Measurements from ENCODE around the gene GTF3C1. TPM values are rescaled to one million over a fixed set of nuclear protein-coding genes. Genes with fewer than 3 reads are reported as not detected.

GTF3C1 gene
- total and polyA plus RNA-seq, 2 of the 8 experiments (the other 6 are each of a cell fraction or from before 2014, with no cell fraction given): 89.3 to 126 TPM

DNA sequence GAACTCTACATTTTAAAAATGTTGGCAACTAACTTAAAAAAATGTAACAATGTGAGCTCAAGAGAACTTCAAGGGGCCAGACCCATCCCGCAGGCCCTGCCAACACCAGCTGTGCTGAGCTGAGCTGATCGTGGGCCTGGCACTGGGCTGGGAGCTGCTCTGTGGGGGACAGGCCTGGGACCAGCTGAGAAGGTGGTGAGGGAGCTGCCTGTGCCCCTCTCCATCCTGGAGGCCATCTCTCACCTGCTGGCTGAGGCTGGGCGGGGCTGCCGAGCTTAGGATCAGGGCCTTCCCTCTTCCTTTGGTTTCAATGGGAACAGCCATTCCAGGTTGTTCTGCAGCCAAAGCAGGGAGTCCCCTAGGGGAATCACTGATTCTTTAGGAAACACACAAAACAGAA is 89.5 kb downstream of the GTF3C1 start:
- ChIA-PET POLR2A (ENCODE audit: partially characterized antibody) (interaction anchor here (2.0 kb wide), 1 partner anchor 10 kb away, joined by 6 read pairs; no protein-coding TSS in a partner anchor), CTCF (ENCODE audit: partially characterized antibody) (interaction anchor here (0.6 to 1.3 kb wide), 5 partner anchors 9 to 99 kb away, joined by 3 to 4 read pairs (median 4); no protein-coding TSS in a partner anchor)
- Histone ChIP-seq H3K36me3 (ENCODE audit: control insufficient read depth in 2 of 4, insufficient read depth in 4 of 4, low read length in 3 of 4) (peaks cover 17 to 40% (median 31%) of the 10 kb centered on the region in 4 experiments; a peak in 7 of 8 replicates), H3K14ac (ENCODE audit: insufficient read length) (no peak overlapping the region), H2BK120ac (replicated peaks; ENCODE audit: low read depth, low read length) (no peak overlapping the region), H2BK15ac (ENCODE audit: low read length) (no peak overlapping the region), H3K27ac (ENCODE audit: low read depth, low read length) (no peak overlapping the region), H4K20me1 (replicated peaks in 1 of 2; ENCODE audit: control insufficient read depth in 1 of 2, insufficient read depth in 2 of 2, low read length in 2 of 2) (peaks cover 2 to 12% of the 10 kb centered on the region in 2 experiments), H3K4me3 (ENCODE audit: extremely low read depth in 1 of 4, insufficient read depth in 2 of 4, low read depth in 3 of 4, low read length in 4 of 4) (no peak overlapping the region), H3K23ac (ENCODE audit: insufficient read length) (no peak overlapping the region), H3K23me2 (ENCODE audit: low read depth, low read length) (peaks cover 4% of the 10 kb centered on the region; the same call in 1 of the 2 replicates), H3K4me1 (replicated peaks in 1 of 4; ENCODE audit: control insufficient read depth in 3 of 4, insufficient read depth in 4 of 4, low read length in 3 of 4) (no peaks in the 10 kb centered on the region; a peak in 1 of 7 replicates), H2AK5ac (ENCODE audit: low read depth, low read length) (no peak overlapping the region), H2AFZ (ENCODE audit: low read length) (no peak overlapping the region), H2BK5ac (ENCODE audit: low read depth, low read length) (no peak overlapping the region), H2BK20ac (ENCODE audit: low read length) (no peak overlapping the region), H4K5ac (ENCODE audit: insufficient read length, low read depth, low read length) (no peak overlapping the region), H3K79me1 (ENCODE audit: low read depth, low read length) (no peaks in the 10 kb centered on the region), H3K4me2 (ENCODE audit: insufficient read depth in 1 of 2, low read depth in 2 of 2, low read length in 2 of 2) (no peak overlapping the region), H3K56ac (replicated peaks; ENCODE audit: insufficient read length, low read depth, low read length) (no peak overlapping the region), H3K18ac (ENCODE audit: extremely low read depth, low read length) (no peak overlapping the region), H4K91ac (replicated peaks; ENCODE audit: insufficient read length, low read length) (no peak overlapping the region), H3K9me3 (ENCODE audit: insufficient read depth in 2 of 2, low read depth in 1 of 2, low read length in 1 of 2) (no peaks in the 10 kb centered on the region), H3K4ac (replicated peaks; ENCODE audit: insufficient read length, low read depth, low read length) (no peak overlapping the region), H2BK12ac (ENCODE audit: low read depth, low read length) (no peak overlapping the region), H3K79me2 (ENCODE audit: control insufficient read depth in 1 of 2, insufficient read depth in 2 of 2, low read length in 2 of 2) (no peaks in the 10 kb centered on the region), H3K27me3 (replicated peaks in 1 of 4; ENCODE audit: control insufficient read depth in 3 of 4, extremely low read depth in 1 of 4, insufficient read depth in 3 of 4, low read length in 3 of 4) (no peaks in the 10 kb centered on the region), H3K9ac (replicated peaks in 1 of 4; ENCODE audit: extremely low read depth in 1 of 4, low read depth in 3 of 4, low read length in 3 of 4) (no peak overlapping the region), H4K8ac (ENCODE audit: extremely low read depth, insufficient read depth, low read length) (no peak overlapping the region)
- DNase-seq (ENCODE audit: low read depth in 1 of 2, low spot score in 2 of 2): no peak
- 88% methylated on average over 4 of the region's 4 CpGs; no CpG with 5 or more reads in 1 of the 2 experiments for WGBS, 2 experiments (ENCODE audit: extremely low coverage in 1 of 2, insufficient coverage in 1 of 2, insufficient read length in 1 of 2, insufficient replicate concordance in 2 of 2, low coverage in 1 of 2, low lambda C conversion rate in 2 of 2, missing lambda C conversion rate in 1 of 2)
- FAIRE-seq: no peak
- TF ChIP-seq CBX5 (IDR thresholded peaks at IDR 0.05; ENCODE audit: low read depth, low read length) (no peak), CHD1 (IDR thresholded peaks at IDR 0.05; ENCODE audit: low read depth, low read length) (no peak), POLR2AphosphoS5 (IDR thresholded peaks at IDR 0.05; ENCODE audit: low read depth, low read length) (0 out of 2 replicates have a peak, but pooled peaks have one; percentile 16), RNF2 (IDR thresholded peaks at IDR 0.05; ENCODE audit: borderline replicate concordance, low read depth, low read length, missing control alignments, poor library complexity, severe bottlenecking) (no peak), SRF (IDR thresholded peaks at IDR 0.05; ENCODE audit: low read depth, low read length) (no peak), KDM4A (IDR thresholded peaks at IDR 0.05; ENCODE audit: low read depth, low read length, severe bottlenecking) (no peak)
- TF ChIP-seq, protein P1, sequence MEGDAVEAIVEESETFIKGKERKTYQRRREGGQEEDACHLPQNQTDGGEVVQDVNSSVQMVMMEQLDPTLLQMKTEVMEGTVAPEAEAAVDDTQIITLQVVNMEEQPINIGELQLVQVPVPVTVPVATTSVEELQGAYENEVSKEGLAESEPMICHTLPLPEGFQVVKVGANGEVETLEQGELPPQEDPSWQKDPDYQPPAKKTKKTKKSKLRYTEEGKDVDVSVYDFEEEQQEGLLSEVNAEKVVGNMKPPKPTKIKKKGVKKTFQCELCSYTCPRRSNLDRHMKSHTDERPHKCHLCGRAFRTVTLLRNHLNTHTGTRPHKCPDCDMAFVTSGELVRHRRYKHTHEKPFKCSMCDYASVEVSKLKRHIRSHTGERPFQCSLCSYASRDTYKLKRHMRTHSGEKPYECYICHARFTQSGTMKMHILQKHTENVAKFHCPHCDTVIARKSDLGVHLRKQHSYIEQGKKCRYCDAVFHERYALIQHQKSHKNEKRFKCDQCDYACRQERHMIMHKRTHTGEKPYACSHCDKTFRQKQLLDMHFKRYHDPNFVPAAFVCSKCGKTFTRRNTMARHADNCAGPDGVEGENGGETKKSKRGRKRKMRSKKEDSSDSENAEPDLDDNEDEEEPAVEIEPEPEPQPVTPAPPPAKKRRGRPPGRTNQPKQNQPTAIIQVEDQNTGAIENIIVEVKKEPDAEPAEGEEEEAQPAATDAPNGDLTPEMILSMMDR (IDR thresholded peaks at IDR 0.05; ENCODE audit: control extremely low read depth in 1 of 3, insufficient read depth in 1 of 3, low read depth in 1 of 3, low read length in 3 of 3): no peak
- TF ChIP-seq, protein P2, sequence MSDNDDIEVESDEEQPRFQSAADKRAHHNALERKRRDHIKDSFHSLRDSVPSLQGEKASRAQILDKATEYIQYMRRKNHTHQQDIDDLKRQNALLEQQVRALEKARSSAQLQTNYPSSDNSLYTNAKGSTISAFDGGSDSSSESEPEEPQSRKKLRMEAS (IDR thresholded peaks at IDR 0.05): no peak
